Activated T-cell treated with anti-CD3 and anti-CD28 coated beads, Interleukin-2, amount 50 U/mL, for 48 hours (primary cell): ENCODE measurements around the gene NELL2.

Experiments
- DNase-seq, 2 experiments: peaks; one replicate each; pipeline ENCODE4 v3.0.0-alpha.2; 2020

NELL2 gene

GRCh38 chr12:44521702-44522101, 354.4 kb downstream of the NELL2 start:
- no peak for DNase-seq

GRCh38 chr12:44519931-44520330, 356.2 kb downstream of the NELL2 start:
- no peak for DNase-seq

DNA sequence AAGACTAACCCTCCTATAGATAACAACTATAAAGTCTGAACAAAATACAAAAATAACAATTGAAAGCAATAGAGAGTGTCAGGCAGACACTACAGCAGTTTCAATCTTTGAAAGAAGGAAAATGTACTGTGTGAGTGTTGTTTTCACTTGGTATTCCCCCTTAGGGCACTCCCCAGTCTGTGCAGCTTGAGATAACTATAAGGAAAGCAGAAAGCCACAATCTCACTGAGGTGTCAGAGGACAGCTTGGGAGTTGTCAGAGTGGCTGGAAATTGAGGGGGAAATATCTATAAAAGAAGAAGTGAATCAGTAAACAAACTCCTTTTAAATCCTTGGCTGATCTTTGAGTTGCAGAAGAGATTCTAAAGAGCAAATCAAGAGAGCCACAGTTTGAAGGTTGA, 364.8 kb downstream of the NELL2 start:
- DNase-seq, result no peak

DNA sequence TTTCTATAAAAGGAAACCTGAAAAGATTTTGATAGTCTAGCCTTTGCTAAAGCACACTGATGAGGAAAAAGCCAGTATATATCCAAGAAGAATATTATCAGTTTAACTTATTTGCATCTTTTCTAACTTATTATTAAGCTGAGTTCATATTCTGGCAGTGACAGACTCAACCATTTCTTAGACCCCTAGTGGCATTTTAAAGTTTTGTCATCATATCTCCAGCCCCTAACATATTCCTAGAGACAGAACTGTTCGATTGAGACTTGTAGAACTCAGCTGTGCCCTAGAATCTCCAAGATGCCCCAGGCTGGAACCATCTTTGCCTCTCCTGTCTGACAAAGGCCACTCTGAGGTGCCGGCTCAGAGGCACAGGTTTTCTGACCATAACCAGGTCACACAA, 365.6 kb downstream of the NELL2 start:
- DNase-seq, result no peak

- no peak for DNase-seq
Observed at GRCh38 chr12:44510076-44510475, 366.0 kb downstream of the NELL2 start.

DNA sequence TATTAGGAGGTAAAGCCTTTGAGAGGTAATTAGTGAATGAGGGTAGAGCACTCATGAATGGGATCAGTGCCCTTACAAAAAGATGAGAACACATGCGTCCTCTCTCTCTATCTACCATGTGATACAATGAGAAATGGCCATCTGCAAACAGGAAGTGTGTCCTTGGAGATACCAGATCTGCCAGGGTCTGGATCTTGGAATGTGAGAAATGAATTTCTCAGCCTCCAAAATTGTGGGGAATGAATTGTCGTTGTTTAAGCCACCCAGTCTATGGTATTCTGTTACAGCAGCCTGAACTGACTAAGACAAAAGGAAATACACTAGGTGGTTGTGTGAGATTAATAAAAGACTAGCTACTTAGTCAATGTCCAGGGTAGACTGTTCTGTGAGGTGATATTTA, 366.6 kb downstream of the NELL2 start:
- no peak for DNase-seq

- no peak for DNase-seq
Observed at GRCh38 chr12:44507461-44507860, 368.7 kb downstream of the NELL2 start.

DNA sequence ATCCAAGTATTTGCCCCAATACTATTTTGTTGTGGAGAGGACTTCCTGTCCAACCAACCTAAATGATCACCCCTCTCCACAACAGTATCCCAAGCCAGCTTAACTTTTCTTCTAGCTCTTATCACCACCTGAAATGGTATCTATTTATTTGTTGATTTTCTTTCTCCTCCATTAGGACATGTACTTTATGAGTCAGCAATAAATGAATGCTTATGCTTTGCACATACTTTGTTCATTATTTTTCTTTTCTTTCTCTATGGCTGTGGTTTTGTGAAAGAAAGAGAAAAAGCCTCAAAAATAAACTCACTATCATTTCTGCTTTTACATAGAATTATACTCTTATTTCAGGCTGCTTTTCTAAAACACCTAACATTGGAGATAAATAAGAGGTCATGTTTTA, 371.3 kb downstream of the NELL2 start:
- no peak for DNase-seq

- DNase-seq, result no peak
Observed at GRCh38 chr12:44503329-44503728, 372.8 kb downstream of the NELL2 start.

- no peak for DNase-seq
Observed at GRCh38 chr12:44502681-44503080, 373.4 kb downstream of the NELL2 start.

DNA sequence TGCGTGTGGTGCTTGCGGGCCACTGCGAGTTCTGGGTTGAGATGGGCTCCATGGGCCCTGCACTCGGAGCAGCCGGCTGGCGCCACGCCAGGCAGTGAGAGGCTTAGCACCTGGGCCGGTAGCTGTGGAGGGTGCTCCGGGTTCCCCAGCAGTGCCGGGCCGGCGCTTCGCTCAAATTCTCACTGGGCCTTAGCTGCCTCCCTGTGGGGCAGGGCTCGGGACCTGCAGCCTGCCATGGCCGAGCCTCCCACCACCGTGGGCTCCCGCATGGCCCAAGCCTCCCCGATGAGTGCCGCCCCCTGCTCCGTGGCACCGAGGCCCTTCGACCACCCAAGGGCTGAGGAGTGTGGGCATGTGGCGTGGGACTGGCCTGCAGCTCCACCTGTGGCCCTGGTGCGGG, 375.7 kb downstream of the NELL2 start:
- DNase-seq, result no peak

- DNase-seq, result no peak
Observed at GRCh38 chr12:44497044-44497443, 379.1 kb downstream of the NELL2 start.

DNA sequence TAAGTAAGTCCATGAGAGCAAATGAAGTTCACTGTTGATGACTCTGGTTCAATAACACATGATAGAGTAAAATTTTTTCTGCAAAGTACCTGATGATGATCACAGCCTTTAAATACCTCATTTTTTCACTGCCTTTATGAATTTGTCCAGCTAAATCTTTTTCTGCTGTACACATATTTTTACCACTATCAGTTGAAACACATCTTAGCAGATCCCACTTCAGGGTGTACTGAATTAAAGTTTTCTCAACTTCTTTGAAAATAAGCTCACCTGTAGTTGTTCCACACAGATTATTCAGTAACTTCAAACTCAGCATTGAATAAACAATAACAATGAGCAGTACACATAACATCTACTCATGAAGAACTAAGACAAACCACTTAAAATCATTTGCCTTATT, 385.9 kb downstream of the NELL2 start:
- DNase-seq, result no peak

- no peak for DNase-seq
Observed at GRCh38 chr12:44488180-44488579, 387.9 kb downstream of the NELL2 start.

DNA sequence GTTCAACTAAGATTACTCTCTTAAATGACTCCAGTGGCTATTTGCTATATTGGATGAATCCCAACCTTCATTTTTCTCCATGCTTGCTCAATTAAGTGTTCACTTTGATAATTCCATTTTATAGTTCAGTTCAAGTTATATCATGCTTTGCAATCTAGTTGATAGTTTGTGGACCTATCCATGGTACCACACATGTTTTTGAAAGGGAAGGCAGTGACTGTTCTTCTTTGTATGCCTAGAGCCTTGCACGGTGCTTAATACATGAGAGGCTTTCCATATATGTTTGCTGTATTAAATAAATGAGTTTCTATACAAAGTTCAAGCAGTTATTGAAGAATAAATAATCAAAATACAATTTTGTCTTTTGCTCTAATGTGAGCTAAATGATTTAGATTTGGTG, 391.3 kb downstream of the NELL2 start:
- no peak for DNase-seq

- DNase-seq, result no peak
Observed at GRCh38 chr12:44477331-44477980, 398.7 kb downstream of the NELL2 start.

GRCh38 chr12:44476683-44477082, 399.4 kb downstream of the NELL2 start:
- DNase-seq, result no peak

DNA sequence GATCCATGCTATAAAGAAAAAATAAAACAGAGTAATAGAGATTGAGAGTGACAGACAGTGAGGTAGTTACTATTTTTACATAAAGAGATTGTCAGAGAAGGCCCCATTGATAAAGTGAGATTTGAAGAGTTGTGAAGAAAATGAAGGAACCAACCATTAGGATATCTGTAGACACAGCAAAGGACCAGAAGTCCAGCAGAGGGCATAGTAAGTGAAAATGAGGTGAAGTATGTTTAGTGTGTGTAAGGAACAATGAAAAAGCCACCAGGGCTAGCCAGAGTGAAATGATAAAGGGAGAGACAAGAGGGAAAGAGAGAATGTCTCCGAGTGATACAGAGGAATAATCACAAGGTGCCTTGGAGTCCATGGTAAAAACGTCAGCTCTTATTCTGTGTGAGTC, 411.0 kb downstream of the NELL2 start:
- DNase-seq, result no peak

- DNase-seq, result no peak
Observed at GRCh38 chr12:44464180-44464579, 411.9 kb downstream of the NELL2 start.

- no peak for DNase-seq
Observed at GRCh38 chr12:44462729-44463128, 413.4 kb downstream of the NELL2 start.

- DNase-seq, result no peak
Observed at GRCh38 chr12:44460261-44460660, 415.9 kb downstream of the NELL2 start.

DNA sequence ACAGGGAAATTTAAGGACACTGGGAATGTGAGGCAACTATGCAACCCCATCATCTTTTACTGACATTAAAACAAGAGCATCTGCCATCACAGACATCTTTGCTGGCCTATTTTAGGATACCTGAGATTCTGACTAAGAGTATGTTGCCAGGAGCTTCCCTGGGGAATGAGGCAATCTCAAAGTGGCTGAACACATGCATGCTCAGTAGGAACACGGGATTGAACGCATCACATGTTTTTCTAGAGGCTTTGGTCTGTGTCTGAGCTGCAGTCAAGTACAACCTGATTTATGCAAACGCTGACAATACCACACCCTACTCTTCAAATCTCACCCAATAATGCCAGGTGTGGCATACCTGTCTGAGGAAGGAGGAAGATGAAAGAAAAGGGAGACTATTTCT, 416.5 kb downstream of the NELL2 start:
- no peak for DNase-seq
